Activated CD4-positive, alpha-beta memory T cell treated with anti-CD3 and anti-CD28 coated beads, Interleukin-2, amount 10 ng/mL, durations not matched to agents 7 days and 5 days (primary cell): Measurements from ENCODE around the gene TEX2. TPM values are rescaled to one million over a fixed set of nuclear protein-coding genes. Genes with fewer than 3 reads are reported as not detected.

Experiments
- CTCF ChIA-PET: fragments of 350-600 bp; sonication (Branson Sonifier 250); formaldehyde crosslinking; loops from one replicate; lab custom pipeline; 2021; ENCODE audit warnings: antibody characterized with exemption, inconsistent platforms; lab: Charles Lee
- POLR2A ChIA-PET: fragments of 350-600 bp; sonication (Branson Sonifier 250); formaldehyde crosslinking; loops from one replicate; lab custom pipeline; 2021; ENCODE audit warnings: antibody characterized with exemption; lab: Charles Lee
- DNase-seq: peaks from one replicate; pipeline ENCODE4 v3.0.0-alpha.2; 2020
- H3K27ac Mint-ChIP-seq: one replicate; pipeline ENCODE4 v1.8.0; 2021; ENCODE audit warnings: mild to moderate bottlenecking, mixed read lengths
- H3K27me3 Mint-ChIP-seq: one replicate; pipeline ENCODE4 v1.8.0; 2021; ENCODE audit warnings: mixed read lengths
- H3K36me3 Mint-ChIP-seq: one replicate; pipeline ENCODE4 v1.8.0; 2021; ENCODE audit warnings: low read depth, mixed read lengths
- H3K4me1 Mint-ChIP-seq: one replicate; pipeline ENCODE4 v1.8.0; 2021; ENCODE audit warnings: mixed read lengths
- H3K4me3 Mint-ChIP-seq: one replicate; pipeline ENCODE4 v1.8.0; 2021; ENCODE audit warnings: mild to moderate bottlenecking, mixed read lengths
- H3K9me3 Mint-ChIP-seq: one replicate; pipeline ENCODE4 v1.8.0; 2021; ENCODE audit warnings: mixed read lengths
- total RNA-seq, 2 experiments: library from RNA; stranded (reverse); gene quantifications; one replicate each; pipeline ENCODE4 v1.2.3, GENCODE V29; 2021

TEX2 gene
- total RNA-seq, 2 experiments from 2014 or later = 10.5 to 12.4 TPM

GRCh38 chr17:64166876-64167275 is 96.2 kb downstream of the TEX2 start:
- Mint-ChIP-seq H3K36me3 (peaks cover 15% of the 10 kb centered on the region), H3K9me3 (no peaks in the 10 kb centered on the region), H3K4me1 (no peaks in the 10 kb centered on the region), H3K4me3 (no peak overlapping the region), H3K27ac (no peak overlapping the region), H3K27me3 (no peaks in the 10 kb centered on the region)
- DNase-seq = no peak
- ChIA-PET CTCF (interaction anchor here (0.7 to 1.2 kb wide), 2 partner anchors 70 to 256 kb away, joined by 3 read pairs; partner anchors contain the start of gene CSHL1), POLR2A (interaction anchor here (2.5 kb wide), 1 partner anchor 20 kb away, joined by 11 read pairs; no protein-coding TSS in a partner anchor)

DNA sequence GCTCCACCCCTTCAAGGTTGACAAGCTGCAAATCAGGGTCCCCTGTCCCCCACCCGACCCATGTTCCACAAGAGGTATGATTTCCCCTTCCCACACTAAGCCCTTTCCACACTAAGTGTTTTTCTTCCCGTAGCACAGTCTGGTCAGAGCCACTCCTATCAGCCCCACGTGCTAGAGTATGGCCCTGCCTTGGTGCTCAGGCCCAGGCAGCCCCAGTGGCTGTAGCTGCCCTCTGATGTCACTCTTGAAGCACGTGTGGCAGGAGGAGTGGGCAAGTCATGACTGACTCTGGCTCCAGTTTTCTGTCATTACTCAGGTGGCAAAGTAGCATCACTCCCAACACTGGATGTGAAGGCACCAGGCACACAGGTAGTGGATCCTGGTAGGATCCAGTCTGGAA is 97.7 kb downstream of the TEX2 start:
- Mint-ChIP-seq H3K27me3 (no peaks in the 10 kb centered on the region), H3K27ac (no peak overlapping the region), H3K36me3 (peaks cover 8% of the 10 kb centered on the region), H3K4me1 (peaks cover 2% of the 10 kb centered on the region), H3K4me3 (no peak overlapping the region), H3K9me3 (no peaks in the 10 kb centered on the region)
- no peak for DNase-seq
- ChIA-PET CTCF (no interaction called here), POLR2A (interaction anchor here (0.7 to 1.0 kb wide), 2 partner anchors 19 to 29 kb away, joined by 3 read pairs; no protein-coding TSS in a partner anchor)

DNA sequence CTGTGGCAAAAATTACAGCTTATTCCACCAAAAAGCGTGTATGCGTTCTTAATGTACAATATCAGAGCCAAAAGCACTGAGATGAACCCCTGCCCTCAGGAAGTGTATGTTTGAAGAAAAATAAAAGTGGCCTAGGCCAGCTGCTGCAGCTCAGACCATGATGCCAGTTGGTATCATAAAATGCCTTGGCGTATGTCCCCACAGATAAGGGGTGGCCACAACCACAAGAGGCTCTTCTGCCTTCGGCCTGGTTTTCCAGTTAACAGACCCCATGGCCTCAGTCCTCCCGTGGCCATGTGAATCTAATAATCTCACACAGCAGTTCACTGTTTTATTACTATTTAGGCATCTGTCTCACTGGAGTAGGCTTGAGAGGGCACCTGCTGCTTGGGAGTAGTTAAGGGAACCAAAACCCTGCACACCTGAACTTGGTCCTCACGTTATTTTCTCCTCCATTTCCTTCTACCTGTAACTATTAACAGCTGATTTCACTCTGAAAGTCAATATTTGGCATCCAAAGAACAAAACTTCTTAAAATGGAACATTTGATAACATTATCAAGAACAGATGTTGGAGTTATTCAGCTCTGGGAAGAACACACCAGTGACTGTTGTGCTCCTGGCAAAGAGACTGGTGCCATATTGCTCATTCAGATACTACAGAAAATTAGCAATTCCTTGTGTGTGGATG is 98.3 kb downstream of the TEX2 start:
- H3K27me3 Mint-ChIP-seq = no peaks in the 10 kb centered on the region
- H3K4me3 Mint-ChIP-seq = no peak overlapping the region
- H3K9me3 Mint-ChIP-seq = no peaks in the 10 kb centered on the region
- no peak overlapping the region for H3K27ac Mint-ChIP-seq
- ChIA-PET POLR2A (interaction anchor here (0.7 to 1.0 kb wide), 2 partner anchors 19 to 29 kb away, joined by 3 read pairs; no protein-coding TSS in a partner anchor), CTCF (no interaction called here)
- H3K4me1 Mint-ChIP-seq = peaks cover 2% of the 10 kb centered on the region
- peaks cover 3% of the 10 kb centered on the region for H3K36me3 Mint-ChIP-seq
- no peak for DNase-seq

DNA sequence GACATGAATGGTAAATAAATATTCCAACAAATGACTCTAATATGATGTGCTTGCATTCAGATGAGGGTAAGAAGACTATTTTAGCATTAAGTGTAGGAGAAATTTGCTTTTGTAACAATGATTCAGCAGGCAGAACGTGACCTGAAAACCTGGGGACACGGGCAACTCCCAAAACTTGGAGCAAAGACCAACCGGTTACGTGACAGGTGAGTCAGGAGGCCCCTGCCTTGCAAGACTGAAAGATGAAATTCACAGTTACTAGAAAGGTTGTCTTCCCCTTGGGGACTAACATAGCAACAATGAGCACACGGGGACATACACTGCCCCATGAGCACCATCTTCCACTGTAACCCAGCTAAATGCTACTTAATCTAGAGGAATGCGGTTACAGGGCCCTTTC is 99.6 kb downstream of the TEX2 start:
- POLR2A ChIA-PET = interaction anchor here (0.6 kb wide), 1 partner anchor 17 kb away, joined by 3 read pairs; no protein-coding TSS in a partner anchor
- H3K4me3 Mint-ChIP-seq = no peak overlapping the region
- DNase-seq = no peak
- H3K36me3 Mint-ChIP-seq = peaks cover 3% of the 10 kb centered on the region
- CTCF ChIA-PET = interaction anchor here (0.7 kb wide), 1 partner anchor 157 kb away, joined by 4 read pairs; no protein-coding TSS in a partner anchor
- H3K4me1 Mint-ChIP-seq = peaks cover 2% of the 10 kb centered on the region
- H3K27ac Mint-ChIP-seq = no peak overlapping the region
- no peaks in the 10 kb centered on the region for H3K9me3 Mint-ChIP-seq
- no peaks in the 10 kb centered on the region for H3K27me3 Mint-ChIP-seq

- no peak for DNase-seq
- Mint-ChIP-seq H3K4me1 (peaks cover 2% of the 10 kb centered on the region), H3K27me3 (no peaks in the 10 kb centered on the region), H3K9me3 (no peaks in the 10 kb centered on the region), H3K27ac (no peak overlapping the region), H3K4me3 (no peak overlapping the region), H3K36me3 (peaks cover 3% of the 10 kb centered on the region)
- POLR2A ChIA-PET = interaction anchor here (1.3 kb wide), 1 partner anchor 16 kb away, joined by 5 read pairs; no protein-coding TSS in a partner anchor
- CTCF ChIA-PET = no interaction called here
Measured at GRCh38 chr17:64162554-64162953, 100.5 kb downstream of the TEX2 start.

GRCh38 chr17:64161380-64162176 is 101.5 kb downstream of the TEX2 start:
- peaks cover 2% of the 10 kb centered on the region for H3K4me1 Mint-ChIP-seq
- peaks cover under 1% of the 10 kb centered on the region for H3K36me3 Mint-ChIP-seq
- CTCF ChIA-PET = no interaction called here
- DNase-seq = no peak
- H3K9me3 Mint-ChIP-seq = no peaks in the 10 kb centered on the region
- no peak overlapping the region for H3K4me3 Mint-ChIP-seq
- POLR2A ChIA-PET = interaction anchor here (1.3 kb wide), 1 partner anchor 15 kb away, joined by 5 read pairs; no protein-coding TSS in a partner anchor
- H3K27me3 Mint-ChIP-seq = no peaks in the 10 kb centered on the region
- H3K27ac Mint-ChIP-seq = no peak overlapping the region

GRCh38 chr17:64160378-64160777 is 102.7 kb downstream of the TEX2 start:
- no peaks in the 10 kb centered on the region for H3K36me3 Mint-ChIP-seq
- H3K9me3 Mint-ChIP-seq = no peaks in the 10 kb centered on the region
- ChIA-PET CTCF (interaction anchor here (0.5 to 1.3 kb wide), 2 partner anchors 242 to 484 kb away, joined by 3 read pairs; partner anchors contain the start of gene GH1), POLR2A (interaction anchor here (2.0 kb wide), 1 partner anchor 14 kb away, joined by 7 read pairs; no protein-coding TSS in a partner anchor)
- no peak overlapping the region for H3K4me3 Mint-ChIP-seq
- H3K4me1 Mint-ChIP-seq = peaks cover 2% of the 10 kb centered on the region
- no peak overlapping the region for H3K27ac Mint-ChIP-seq
- H3K27me3 Mint-ChIP-seq = no peaks in the 10 kb centered on the region
- no peak for DNase-seq

DNA sequence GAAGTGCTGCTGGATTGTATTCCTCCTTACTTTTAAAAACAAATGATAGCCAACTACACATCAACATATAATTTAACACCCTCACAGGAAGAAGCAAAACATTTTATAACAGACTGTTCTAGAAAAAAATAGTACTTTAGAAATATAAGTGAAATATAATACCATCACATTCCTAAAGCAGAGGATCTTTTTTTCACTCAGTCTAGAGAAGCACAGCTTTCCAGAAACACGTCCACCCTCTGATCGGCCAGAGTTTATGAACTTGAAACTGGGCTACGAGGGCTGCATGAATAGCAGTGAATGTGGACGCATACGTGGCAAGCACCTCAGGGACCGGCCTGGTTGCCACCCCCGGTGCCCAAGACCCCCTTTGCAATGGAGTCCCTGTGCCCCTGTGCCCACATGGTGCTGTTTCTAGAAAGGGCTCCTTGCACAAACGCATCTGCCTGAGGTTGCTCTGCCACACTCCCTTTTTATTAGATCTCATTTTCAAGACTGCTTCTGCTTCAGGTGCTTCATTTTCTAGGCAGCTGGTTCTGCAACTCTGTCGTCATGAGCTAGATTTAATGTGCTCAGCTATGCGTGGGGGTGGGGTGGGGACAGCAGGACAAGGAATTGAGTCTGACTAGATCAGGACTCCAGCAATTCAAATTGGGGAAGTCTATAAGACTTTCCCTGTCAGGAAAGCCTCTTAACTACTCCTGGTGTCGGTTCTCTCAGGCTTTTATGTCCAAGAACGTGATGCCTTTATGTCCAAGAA is 104.0 kb downstream of the TEX2 start:
- CTCF ChIA-PET = interaction anchor here (1.3 kb wide), 1 partner anchor 240 kb away, joined by 3 read pairs; the partner anchor contains the start of gene GH1
- POLR2A ChIA-PET = interaction anchor here (2.0 kb wide), 1 partner anchor 13 kb away, joined by 7 read pairs; no protein-coding TSS in a partner anchor
- Mint-ChIP-seq H3K4me3 (no peak overlapping the region), H3K9me3 (no peaks in the 10 kb centered on the region), H3K27ac (no peak overlapping the region), H3K4me1 (peaks cover 2% of the 10 kb centered on the region), H3K27me3 (no peaks in the 10 kb centered on the region), H3K36me3 (no peaks in the 10 kb centered on the region)
- no peak for DNase-seq

- Mint-ChIP-seq H3K4me1 (peaks cover 2% of the 10 kb centered on the region), H3K9me3 (no peaks in the 10 kb centered on the region), H3K27me3 (no peaks in the 10 kb centered on the region), H3K36me3 (no peaks in the 10 kb centered on the region), H3K4me3 (no peak overlapping the region), H3K27ac (no peak overlapping the region)
- POLR2A ChIA-PET = no interaction called here
- no peak for DNase-seq
- CTCF ChIA-PET = no interaction called here
Measured at GRCh38 chr17:64158406-64158805, 104.7 kb downstream of the TEX2 start.

GRCh38 chr17:64157669-64158180 is 105.3 kb downstream of the TEX2 start:
- no peak overlapping the region for H3K4me3 Mint-ChIP-seq
- peaks cover 2% of the 10 kb centered on the region for H3K4me1 Mint-ChIP-seq
- POLR2A ChIA-PET = no interaction called here
- no peaks in the 10 kb centered on the region for H3K27me3 Mint-ChIP-seq
- CTCF ChIA-PET = no interaction called here
- H3K27ac Mint-ChIP-seq = no peak overlapping the region
- DNase-seq = no peak
- peaks cover 6% of the 10 kb centered on the region for H3K36me3 Mint-ChIP-seq
- no peaks in the 10 kb centered on the region for H3K9me3 Mint-ChIP-seq

GRCh38 chr17:64156670-64157069 is 106.4 kb downstream of the TEX2 start:
- Mint-ChIP-seq H3K9me3 (no peaks in the 10 kb centered on the region), H3K27me3 (no peaks in the 10 kb centered on the region), H3K4me3 (no peak overlapping the region), H3K27ac (no peak overlapping the region), H3K4me1 (peaks cover under 1% of the 10 kb centered on the region), H3K36me3 (peaks cover 7% of the 10 kb centered on the region)
- ChIA-PET POLR2A (interaction anchor here (4.0 kb wide), 1 partner anchor 11 kb away, joined by 20 read pairs; no protein-coding TSS in a partner anchor), CTCF (no interaction called here)
- no peak for DNase-seq
